ENCODE results near the gene HCN3. TPM values are rescaled to one million over a fixed set of nuclear protein-coding genes. Genes with fewer than 3 reads are reported as not detected.
"Not testable (repeated sequence)": the region's sequence is repeated elsewhere in the genome, so short reads cannot be mapped to it uniquely, and the experiment has no call there.

The HCN3 gene
- total RNA-seq, 4 donors from 2014 or later = 0.18 to 1.5 (median 1.1) TPM

- H3K36me3 ChIP-seq = peaks cover 0 to 24% of the 10 kb centered on the region in 2 donors
- H3K27ac ChIP-seq = no peak overlapping the region
- H3K4me1 ChIP-seq = peaks cover 0 to 13% of the 10 kb centered on the region in 2 donors
- H3K4me3 ChIP-seq = no peak overlapping the region
- in situ Hi-C loops (cut with MboI; ENCODE audit: low sequenced_read_pairs in 4 of 4) (no loop called here), intact Hi-C loops (cut with DNase I; ENCODE audit: low total_unique reads) (no loop called here)
- no peaks in the 10 kb centered on the region for H3K27me3 ChIP-seq
- ATAC-seq (no peak), DNase-seq (no peak)
- H3K9me3 ChIP-seq = no peaks in the 10 kb centered on the region
- TF ChIP-seq CTCF (IDR thresholded peaks at IDR 0.05 in 4 of 5, conservative IDR thresholded peaks at IDR 0.05 in 1 of 5) = no peak
- TF ChIP-seq POLR2A (IDR thresholded peaks at IDR 0.05) = no peak
These were observed 50.7 kb downstream of the HCN3 start for GRCh38 chr1:155327981-155328380.

- H3K27me3 ChIP-seq; in situ Hi-C loops (cut with MboI; ENCODE audit: low sequenced_read_pairs in 4 of 4): not testable (repeated sequence)
These were observed 51.6 kb downstream of the HCN3 start for GRCh38 chr1:155328856-155329255.

DNA sequence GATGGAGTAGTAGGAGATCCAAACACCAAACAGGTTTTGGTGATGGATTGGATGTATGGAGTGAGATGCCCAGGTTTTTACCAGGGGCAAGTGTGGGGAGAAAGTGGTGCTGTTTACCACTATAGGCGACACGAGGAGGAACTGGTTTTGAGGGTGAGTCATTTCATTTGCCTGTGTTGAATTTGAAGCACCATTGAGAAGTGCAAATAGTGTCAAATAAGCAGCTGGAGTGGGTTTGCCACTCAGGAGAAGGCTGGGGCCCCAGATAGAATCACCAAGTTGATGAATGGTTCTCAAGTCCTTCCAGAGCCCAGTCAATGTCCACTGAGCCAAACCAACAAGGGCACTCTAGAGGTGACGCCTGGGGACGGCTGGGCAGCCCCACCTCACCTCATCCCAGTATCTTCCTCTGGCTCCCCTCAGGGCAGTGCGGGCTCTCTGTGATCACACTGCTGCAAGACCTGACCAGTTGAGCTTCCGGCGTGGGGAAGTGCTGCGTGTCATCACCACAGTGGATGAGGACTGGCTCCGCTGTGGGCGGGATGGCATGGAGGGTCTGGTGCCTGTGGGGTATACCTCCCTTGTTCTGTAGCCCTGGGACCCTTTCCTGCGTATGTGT lies 52.8 kb downstream of the HCN3 start:
- in situ Hi-C loops (cut with MboI; ENCODE audit: low sequenced_read_pairs in 4 of 4) = no loop called here

More at GRCh38 chr1:155328856-155329255, 51.6 kb downstream of the HCN3 start:
- H3K9me3 ChIP-seq; H3K27ac ChIP-seq; intact Hi-C loops (cut with DNase I; ENCODE audit: low total_unique reads); ATAC-seq; H3K4me3 ChIP-seq; DNase-seq: not testable (repeated sequence)
- peaks cover 0 to 12% of the 10 kb centered on the region in 2 donors for H3K4me1 ChIP-seq
- peaks cover 0 to 24% of the 10 kb centered on the region in 2 donors for H3K36me3 ChIP-seq

DNA sequence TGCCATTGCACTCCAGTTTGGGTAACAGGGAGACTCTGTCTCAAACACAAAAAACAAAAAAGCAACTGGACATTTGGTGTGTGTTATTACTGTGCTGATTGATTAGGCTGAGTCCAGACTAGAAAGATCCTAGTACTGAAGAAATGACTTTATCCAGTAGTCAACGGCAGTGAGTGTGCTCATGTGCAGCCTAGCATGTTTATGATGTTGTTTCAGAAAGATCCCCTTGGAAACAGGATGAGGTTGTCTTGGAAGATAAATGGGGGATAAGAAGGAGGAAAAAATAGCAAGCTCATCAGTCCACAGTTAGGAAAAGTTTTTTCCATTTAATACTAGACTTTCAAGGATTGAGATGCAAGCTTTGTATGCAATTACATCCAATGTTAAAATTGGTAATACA lies 57.7 kb downstream of the HCN3 start:
- Histone ChIP-seq H3K27me3 (no peaks in the 10 kb centered on the region), H3K36me3 (peaks cover 0 to 70% of the 10 kb centered on the region in 2 donors), H3K27ac (no peak overlapping the region), H3K4me3 (no peak overlapping the region), H3K4me1 (no peaks in the 10 kb centered on the region), H3K9me3 (no peaks in the 10 kb centered on the region)
- in situ Hi-C loops (cut with MboI; ENCODE audit: low sequenced_read_pairs in 4 of 4) = no loop called here
- no peak for TF ChIP-seq CTCF (IDR thresholded peaks at IDR 0.05 in 4 of 5, conservative IDR thresholded peaks at IDR 0.05 in 1 of 5)
- no peak for TF ChIP-seq POLR2A (IDR thresholded peaks at IDR 0.05)
- no peak for ATAC-seq
- DNase-seq = no peak
- intact Hi-C loops (cut with DNase I; ENCODE audit: low total_unique reads) = no loop called here

More for the DNA sequence above, 52.8 kb downstream of the HCN3 start:
- DNase-seq (no peak), ATAC-seq (no peak)
- peaks cover 0 to 31% of the 10 kb centered on the region in 2 donors for H3K36me3 ChIP-seq
- TF ChIP-seq CTCF (IDR thresholded peaks at IDR 0.05 in 4 of 5, conservative IDR thresholded peaks at IDR 0.05 in 1 of 5) = no peak
- no peak for TF ChIP-seq POLR2A (IDR thresholded peaks at IDR 0.05)
- H3K27me3 ChIP-seq = no peaks in the 10 kb centered on the region
- peaks cover 0 to 5% of the 10 kb centered on the region in 2 donors for H3K4me1 ChIP-seq
- no peak overlapping the region for H3K27ac ChIP-seq
- intact Hi-C loops (cut with DNase I; ENCODE audit: low total_unique reads) = no loop called here
- H3K4me3 ChIP-seq = no peak overlapping the region
- H3K9me3 ChIP-seq = no peaks in the 10 kb centered on the region

Other genes with a start within 250 kb of the HCN3 start
- gene DCST2, start 243.7 kb upstream of the HCN3 start, total RNA-seq = not detected
- gene DCST1, start 243.6 kb upstream of the HCN3 start, total RNA-seq = under 1 TPM in 2 of 4 donors, not detected in 2; 0.13 to 0.35 TPM
- gene ADAM15, start 226.1 kb upstream of the HCN3 start, total RNA-seq = 10 to 100 TPM; 30.3 to 42.8 (median 36.9) TPM
- under 1 TPM; 0.41 to 0.87 (median 0.80) TPM for gene EFNA4, start 213.7 kb upstream of the HCN3 start, total RNA-seq
- gene EFNA3, start 198.6 kb upstream of the HCN3 start, total RNA-seq = 1 to 10 TPM in 2 of 4 donors, under 1 TPM in 1, not detected in 1; 0.55 to 1.8 (median 1.6) TPM
- 10 to 100 TPM; 12.6 to 35.1 (median 14.4) TPM for gene EFNA1, start 149.6 kb upstream of the HCN3 start, total RNA-seq
- gene SLC50A1, start 141.6 kb upstream of the HCN3 start, total RNA-seq = 10 to 100 TPM in 1 of 4 donors, 1 to 10 TPM in 3; 3.5 to 11.4 (median 8.2) TPM
- 10 to 100 TPM in 3 of 4 donors, 1 to 10 TPM in 1; 7.3 to 69.5 (median 57.9) TPM for gene DPM3, start 136.9 kb upstream of the HCN3 start, total RNA-seq
- gene KRTCAP2, start 104.2 kb upstream of the HCN3 start, total RNA-seq = 100 to 1,000 TPM in 1 of 4 donors, 10 to 100 TPM in 3; 59.6 to 102 (median 91.6) TPM
- not detected for gene TRIM46, start 103.6 kb upstream of the HCN3 start, total RNA-seq
- 1 to 10 TPM; 1.5 to 4.6 (median 3.3) TPM for gene THBS3, start 69.6 kb upstream of the HCN3 start, total RNA-seq
- 10 to 100 TPM; 14.4 to 26.9 (median 24.6) TPM for gene MTX1, start 68.8 kb upstream of the HCN3 start, total RNA-seq
- 10 to 100 TPM in 3 of 4 donors, 1 to 10 TPM in 1; 7.9 to 22.3 (median 18.8) TPM for gene ENTREP3, start 22.0 kb upstream of the HCN3 start, total RNA-seq
- gene SCAMP3, start 15.1 kb upstream of the HCN3 start, total RNA-seq = 100 to 1,000 TPM in 1 of 4 donors, 10 to 100 TPM in 3; 60.0 to 108 (median 79.3) TPM
- 10 to 100 TPM in 2 of 4 donors, 1 to 10 TPM in 2; 7.1 to 13.1 (median 9.8) TPM for gene CLK2, start 4.0 kb upstream of the HCN3 start, total RNA-seq
- gene PKLR, start 24.0 kb downstream of the HCN3 start, total RNA-seq = not detected
- gene FDPS, start 31.4 kb downstream of the HCN3 start, total RNA-seq = 10 to 100 TPM; 47.6 to 65.4 (median 49.1) TPM
- gene RUSC1, start 43.4 kb downstream of the HCN3 start, total RNA-seq = 10 to 100 TPM in 2 of 4 donors, 1 to 10 TPM in 2; 7.4 to 11.5 (median 9.4) TPM